Body of pancreas (tissue), 4 donors: Measurements from ENCODE around the gene BBX.

ENCODE experiments used
- POLR2A ChIP-seq, 3 donors: fragments of 450-650 bp; IDR thresholded peaks; one replicate each; pipeline ENCODE4 v1.6.1; 2016; ENCODE audit warnings: antibody characterized with exemption in 3 of 3, mild to moderate bottlenecking in 2 of 3
- TF ChIP-seq, protein P1 (sequence below), 7 experiments: fragments of 450-650 bp in 4 of 7; fragments of 200-600 bp in 3 of 7; sonication (generic) in 3 of 7; IDR thresholded peaks; one replicate each; pipeline ENCODE4 v1.5.1; 2016 to 2019; ENCODE audit warnings: antibody characterized with exemption in 7 of 7

- TF ChIP-seq, protein P1, sequence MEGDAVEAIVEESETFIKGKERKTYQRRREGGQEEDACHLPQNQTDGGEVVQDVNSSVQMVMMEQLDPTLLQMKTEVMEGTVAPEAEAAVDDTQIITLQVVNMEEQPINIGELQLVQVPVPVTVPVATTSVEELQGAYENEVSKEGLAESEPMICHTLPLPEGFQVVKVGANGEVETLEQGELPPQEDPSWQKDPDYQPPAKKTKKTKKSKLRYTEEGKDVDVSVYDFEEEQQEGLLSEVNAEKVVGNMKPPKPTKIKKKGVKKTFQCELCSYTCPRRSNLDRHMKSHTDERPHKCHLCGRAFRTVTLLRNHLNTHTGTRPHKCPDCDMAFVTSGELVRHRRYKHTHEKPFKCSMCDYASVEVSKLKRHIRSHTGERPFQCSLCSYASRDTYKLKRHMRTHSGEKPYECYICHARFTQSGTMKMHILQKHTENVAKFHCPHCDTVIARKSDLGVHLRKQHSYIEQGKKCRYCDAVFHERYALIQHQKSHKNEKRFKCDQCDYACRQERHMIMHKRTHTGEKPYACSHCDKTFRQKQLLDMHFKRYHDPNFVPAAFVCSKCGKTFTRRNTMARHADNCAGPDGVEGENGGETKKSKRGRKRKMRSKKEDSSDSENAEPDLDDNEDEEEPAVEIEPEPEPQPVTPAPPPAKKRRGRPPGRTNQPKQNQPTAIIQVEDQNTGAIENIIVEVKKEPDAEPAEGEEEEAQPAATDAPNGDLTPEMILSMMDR (IDR thresholded peaks at IDR 0.05), result no peak
- no peak for TF ChIP-seq POLR2A (IDR thresholded peaks at IDR 0.05)
Measured at GRCh38 chr3:107817076-107817475, 294.3 kb downstream of the BBX start.
